ENCODE data around the gene GSS.
A peak's percentile ranks its signal among the peaks of the same experiment; 100 is the strongest.
"Not testable (repeated sequence)": the region's sequence is repeated elsewhere in the genome, so short reads cannot be mapped to it uniquely, and the experiment has no call there.

GSS gene

DNA sequence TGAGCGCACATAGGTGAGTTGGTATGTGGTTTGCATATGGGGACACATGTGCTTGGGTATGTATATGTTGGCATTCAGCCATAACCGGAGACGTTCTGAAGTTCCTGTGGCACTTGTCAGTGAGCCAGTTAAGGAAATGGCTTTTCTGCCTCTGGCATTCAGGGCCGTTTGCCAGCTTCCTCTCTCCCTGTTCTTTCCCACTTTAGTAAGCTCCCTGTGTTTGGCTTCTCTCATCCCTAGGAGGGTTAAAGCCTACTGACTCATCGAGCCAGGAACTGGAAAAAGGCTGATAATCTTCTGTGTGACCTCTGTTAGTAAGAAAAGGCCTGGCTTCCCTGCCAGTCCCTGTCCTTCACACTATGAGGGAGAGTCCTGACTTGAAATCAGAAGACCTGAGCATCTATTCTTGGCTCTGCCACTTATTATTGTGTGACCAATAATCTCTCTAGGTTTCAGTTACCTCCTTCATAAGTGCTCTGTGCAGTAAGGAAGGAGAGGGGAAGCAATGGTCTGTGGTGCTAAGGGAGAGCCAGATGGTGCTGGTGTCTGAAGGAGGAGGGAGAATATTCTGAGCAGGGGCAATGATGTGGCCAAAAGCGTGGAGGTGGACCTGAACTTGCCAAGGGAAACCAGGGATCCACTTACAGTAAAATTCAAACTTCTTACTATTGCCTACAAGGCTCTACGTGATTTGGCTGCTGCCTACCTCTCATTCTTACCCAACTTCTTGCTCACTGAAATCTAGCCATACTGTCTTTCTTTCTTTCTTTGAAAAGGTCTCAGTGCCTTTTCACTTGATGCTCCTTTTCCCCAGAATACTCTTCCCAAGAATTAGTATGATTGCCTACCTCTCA is 47.8 kb downstream of the GSS start:
- DNase-seq (ENCODE audit: low read depth): peak; percentile 77

DNA sequence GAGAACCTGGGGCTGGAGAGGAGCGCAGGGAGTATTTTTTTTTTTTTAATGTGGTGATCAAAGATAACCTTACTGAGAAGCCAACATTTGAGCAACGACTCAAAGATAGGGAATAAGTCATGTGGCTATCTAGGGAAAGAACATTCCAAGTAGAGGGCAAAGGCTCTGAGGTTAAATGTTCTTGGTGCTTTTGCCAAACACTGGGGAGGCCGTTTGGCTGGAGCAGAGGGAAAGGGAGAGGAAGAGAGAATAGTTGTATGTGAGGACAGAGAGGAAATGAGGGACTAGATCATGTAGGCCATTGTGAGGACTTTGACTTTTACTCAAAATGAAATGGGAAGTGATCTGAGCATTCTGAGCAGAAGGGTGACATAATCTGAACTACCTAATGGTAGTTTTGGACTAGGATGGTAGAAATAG is 51.4 kb downstream of the GSS start:
- DNase-seq (ENCODE audit: low read depth): no peak

DNA sequence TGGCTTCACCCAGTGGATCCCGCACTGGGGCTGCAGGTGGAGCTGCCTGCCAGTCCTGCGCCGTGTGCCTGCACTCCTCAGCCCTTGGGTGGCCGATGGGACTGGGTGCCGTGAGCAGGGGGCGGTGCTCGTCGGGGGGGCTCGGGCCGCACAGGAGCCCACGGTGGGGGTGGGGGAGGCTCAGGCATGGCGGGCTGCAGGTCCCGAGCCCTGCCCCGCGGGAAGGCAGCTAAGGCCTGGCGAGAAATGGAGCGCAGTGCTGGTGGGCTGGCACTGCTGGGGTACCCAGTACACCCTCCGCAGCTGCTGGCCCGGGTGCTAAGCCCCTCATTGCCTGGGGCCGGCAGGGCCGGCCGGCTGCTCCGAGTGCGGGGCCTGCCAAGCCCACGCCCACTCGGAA is 56.9 kb downstream of the GSS start:
- DNase-seq (ENCODE audit: low read depth): not testable (repeated sequence)

DNA sequence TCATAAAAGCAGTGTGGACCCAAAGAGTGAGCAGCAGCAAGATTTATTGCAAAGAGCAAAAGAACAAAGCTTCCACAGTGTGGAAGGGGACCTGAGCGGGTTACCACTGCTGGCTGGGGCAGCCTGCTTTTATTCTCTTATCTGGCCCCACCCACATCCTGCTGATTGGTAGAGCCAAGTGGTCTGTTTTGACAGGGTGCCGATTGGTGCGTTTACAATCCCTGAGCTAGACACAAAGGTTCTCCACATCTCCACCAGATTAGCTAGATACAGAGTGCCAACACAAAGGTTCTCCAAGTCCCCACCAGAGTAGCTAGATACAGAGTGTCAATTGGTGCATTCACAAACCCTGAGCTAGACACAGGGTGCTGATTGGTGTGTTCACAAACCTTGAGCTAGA is 57.5 kb downstream of the GSS start:
- DNase-seq (ENCODE audit: low read depth): not testable (repeated sequence)

DNA sequence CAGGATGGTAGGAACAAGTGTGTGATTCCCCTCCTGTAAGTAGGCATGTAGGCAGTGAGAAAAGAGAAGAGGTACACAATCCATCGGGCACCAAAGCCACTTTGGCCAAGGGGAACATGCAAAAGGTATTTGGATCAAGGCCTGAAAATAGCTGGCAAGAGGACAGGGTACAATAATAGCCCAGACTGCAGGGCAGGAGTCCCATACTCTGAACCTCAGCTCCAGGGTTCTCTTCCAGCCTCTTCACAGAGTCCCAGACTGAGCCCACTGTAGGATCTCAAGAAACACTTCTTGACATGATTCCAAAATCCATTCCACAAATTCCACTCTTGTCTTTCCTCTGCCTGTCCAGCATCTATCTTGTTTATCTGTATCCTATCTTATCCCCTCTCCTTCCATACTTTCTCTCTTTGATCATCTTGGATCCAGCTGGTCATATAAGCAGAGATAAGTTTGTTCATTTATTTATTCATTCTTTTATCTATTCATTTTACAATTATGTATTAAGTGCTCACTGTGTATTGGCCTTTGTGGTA is 59.5 kb downstream of the GSS start:
- no peak for DNase-seq (ENCODE audit: low read depth)

DNA sequence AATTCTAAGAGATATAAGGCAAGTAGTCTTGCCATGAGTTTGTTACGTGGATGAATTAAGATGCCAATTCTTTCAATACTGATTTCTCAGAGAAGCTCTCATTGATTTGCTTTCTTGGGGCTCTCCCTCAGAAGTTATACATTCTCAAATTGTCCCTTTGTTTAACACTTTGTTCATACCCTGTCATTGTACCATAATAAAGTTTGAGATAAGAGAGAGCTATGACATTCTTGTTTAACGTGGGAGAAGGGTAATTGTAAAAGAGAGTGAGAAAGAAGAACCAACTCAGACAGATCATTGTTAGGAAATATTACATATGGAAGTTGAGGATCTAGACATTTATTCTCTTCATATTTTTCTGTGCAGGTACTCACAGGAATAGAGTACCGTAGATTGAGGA is 60.1 kb downstream of the GSS start:
- DNase-seq (ENCODE audit: low read depth): no peak

DNA sequence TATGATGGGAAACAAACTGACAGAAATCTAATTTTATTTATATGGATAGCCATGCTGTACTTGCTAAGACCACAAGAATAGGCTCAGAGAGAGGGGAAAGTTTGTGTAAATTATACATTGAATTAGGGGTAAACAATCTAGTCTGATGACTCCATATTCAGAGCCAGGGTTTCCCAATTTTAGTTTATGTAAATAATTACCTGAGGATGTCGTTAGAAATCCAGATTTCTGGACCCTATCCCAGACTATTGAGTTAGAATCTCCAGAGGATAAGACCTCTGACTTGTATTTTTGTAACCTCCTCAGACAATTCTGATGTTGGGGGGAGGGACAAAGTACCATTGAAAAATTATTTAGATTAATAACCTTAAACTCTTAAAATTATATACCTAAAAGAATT is 60.9 kb downstream of the GSS start:
- no peak for DNase-seq (ENCODE audit: low read depth)

DNA sequence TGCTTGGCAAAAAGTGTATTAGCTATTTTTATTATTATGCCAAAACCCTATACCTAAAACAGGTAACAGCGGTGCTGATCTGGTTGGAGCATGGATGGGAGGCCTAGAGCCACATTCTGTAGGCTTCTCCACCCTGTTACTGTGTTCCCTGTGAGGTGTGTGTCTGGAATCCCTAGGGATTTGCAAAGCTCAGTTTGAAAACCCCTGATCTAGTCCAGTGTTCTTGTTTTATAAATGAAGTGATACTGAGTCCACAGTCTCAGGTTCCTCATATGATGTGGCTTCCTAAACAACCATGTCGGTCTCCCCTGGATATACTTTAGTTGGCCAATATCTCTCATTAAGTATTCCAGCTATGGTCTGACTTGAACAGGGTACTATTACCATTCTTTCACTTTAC is 62.9 kb downstream of the GSS start:
- DNase-seq (ENCODE audit: low read depth): no peak

DNA sequence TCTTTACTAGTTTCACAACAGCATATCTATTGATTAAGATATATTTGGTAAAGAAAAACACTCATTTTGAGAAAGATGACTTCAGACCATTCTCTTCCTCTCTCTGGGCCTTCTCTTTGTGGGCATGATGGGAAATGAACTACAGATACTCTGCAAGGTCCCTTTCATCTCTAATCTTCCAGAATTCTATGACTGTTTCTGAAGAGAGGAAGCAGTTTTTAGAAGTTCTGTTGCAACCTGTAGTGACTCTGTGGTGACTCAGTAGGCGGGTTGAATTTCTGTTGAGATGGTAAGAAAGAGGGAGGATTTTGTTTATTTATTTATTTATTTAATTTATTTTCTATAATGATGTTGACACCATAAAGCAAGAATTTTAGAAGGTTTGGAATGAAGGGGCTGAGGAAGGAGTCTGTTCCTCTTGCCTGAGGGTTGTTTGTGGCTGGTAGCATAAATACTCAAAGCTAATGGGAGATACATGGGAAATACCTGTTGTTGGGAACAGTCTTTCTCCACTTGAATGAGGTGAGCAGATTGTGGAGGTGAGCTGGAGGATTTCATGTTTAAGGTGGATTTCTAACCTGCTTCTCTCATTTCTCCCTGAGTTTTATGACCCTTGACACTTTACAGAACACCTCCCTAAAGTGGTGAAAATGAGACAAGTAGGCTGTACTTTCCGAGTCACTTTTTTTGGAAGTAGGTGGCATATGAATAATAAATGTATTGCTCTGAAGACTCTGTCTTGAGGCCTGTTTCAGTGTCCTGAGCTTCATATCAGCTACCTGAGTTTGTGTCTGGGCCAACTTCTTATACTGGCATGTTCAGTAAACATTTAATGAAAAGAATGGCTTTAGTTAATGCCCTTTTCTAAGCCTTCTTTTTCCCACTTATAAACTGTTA is 64.2 kb downstream of the GSS start:
- peak; percentile 48 for DNase-seq (ENCODE audit: low read depth)

DNA sequence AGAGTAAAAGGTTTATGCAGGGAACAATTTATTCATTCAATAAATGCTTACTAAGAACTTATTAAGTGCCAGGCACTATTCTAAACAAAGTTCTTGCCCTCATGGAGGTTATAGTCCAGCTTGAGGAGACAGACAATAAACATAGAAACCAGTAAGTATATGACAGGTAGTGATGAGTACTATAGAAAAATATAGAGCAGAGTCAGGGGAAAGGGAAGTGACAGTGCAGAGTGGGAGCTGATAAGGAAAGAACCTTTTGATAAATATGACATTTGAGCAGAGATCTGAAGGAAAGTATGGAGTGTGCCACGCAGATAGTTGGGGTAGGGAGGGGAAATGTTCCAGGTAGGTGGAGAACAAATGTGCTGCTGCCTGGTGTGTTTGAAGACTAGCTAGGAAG is 67.1 kb downstream of the GSS start:
- no peak for DNase-seq (ENCODE audit: low read depth)

DNA sequence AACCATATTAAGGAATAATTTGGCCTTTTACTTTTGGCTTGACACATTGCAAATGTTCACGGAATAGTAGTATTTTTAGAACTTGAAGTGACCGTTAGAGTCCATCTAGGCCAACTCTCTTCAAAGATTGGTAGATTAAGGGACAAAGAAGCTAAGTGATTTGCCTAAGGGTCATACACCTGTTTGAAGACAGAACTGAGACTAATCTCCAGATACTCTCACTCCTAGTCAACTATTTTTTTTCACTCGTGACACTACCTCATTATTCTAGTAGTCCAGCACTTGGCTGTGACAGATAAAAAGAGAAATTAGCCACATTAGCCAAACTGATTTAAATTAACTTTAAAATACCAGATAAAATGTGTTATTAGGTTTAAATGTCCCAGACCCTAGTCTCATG is 68.6 kb downstream of the GSS start:
- no peak for DNase-seq (ENCODE audit: low read depth)

DNA sequence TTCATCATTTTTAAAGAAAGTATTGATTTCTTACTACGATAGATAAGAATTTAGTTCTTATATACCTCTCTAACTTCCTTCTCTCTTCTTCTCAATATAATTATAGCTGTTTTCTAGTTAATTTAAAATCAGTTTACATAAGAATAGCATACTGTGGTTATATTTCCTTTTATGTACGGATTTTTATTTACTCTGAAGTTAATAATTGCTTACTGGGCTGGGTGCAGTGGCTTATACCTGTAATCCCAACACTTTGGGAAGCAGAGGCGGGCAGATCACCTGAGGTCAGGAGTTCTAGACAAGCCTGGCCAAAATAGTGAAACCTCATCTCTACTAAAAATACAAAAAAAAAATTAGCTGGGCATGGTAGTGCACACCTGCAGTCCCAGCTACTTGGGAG is 69.5 kb downstream of the GSS start:
- DNase-seq (ENCODE audit: low read depth): no peak

DNA sequence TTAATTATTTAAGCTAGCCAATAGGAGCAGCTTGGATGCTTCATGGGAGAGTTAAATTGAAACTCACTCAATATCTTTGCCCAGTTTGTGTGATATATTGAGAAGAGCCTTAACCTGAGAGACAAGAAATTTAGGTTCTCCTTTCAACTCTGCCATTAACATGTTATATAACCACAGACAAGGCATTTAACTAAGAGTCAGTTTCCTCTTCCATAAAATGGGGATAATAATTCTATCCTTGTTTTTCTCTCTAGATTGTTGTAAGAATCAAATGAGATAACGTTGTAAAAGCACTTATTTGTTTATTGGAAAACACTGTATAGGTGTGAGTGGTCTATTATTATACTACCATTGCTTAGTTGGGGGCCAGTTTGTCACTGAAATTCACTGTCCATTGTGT is 71.3 kb downstream of the GSS start:
- no peak for DNase-seq (ENCODE audit: low read depth)

DNA sequence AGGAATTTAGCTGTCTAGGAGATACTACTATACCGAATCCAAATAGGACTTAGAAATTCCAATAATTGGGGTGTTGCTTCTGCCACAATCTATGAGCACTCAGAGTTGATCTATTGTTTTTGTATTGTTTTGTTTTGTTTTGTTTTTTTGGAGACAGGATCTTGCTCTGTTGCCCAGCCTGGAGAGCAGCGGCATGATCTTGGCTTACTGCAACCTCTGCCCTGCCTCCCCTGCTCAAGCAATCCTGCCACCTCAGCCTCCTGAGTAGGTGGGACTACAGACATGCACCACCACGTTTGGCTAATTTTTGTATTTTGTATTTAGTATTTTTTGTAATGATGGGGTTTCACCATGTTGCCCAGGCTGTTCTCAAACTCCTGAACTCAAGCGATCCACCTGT is 71.8 kb downstream of the GSS start:
- no peak for DNase-seq (ENCODE audit: low read depth)

DNA sequence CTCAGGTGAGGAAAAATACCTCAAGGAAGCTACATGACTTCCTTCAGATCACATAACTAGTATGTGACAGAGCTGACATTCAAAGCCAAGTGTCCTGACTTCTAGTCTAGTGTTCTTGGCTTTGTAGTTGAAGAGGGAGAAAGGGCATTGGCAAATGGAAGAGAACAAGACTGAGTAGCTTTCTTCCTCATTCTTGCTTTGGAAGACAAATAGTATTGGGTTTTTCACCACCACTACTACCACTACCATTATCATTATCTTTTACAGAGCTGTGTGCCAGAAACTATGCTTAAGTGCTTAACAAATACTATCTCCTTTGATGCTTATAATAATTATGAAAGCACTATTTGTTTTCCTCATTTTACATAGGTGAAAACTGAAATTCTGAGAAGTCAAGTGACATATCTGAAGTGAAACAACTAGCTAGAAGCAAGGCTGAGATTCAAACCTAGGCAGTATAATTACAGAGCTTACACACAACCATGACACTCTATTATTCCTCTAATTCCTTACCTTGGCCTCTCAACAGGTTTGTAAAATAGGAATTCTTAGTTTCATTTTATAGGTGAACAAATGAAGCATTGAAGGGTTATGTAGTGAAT is 72.4 kb downstream of the GSS start:
- DNase-seq (ENCODE audit: low read depth): no peak

DNA sequence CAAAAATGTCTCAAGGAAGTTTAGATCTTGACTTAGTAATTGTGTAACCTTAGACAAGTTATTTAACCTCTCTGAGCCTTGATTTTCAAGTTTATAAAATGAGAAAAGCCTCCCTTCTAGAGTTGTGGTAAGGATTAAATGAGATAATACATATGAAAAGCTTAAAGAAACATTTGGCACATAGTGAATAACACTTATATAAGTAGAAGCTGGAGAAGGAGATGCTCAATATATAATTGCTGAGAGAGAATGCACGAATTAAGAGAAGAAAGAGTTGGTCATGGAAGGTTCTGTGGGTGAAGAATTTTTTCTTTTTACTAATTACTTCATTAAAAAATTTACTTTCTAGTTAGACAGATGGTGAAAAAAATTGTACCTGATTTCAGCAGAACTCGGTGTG is 73.9 kb downstream of the GSS start:
- DNase-seq (ENCODE audit: low read depth): no peak

DNA sequence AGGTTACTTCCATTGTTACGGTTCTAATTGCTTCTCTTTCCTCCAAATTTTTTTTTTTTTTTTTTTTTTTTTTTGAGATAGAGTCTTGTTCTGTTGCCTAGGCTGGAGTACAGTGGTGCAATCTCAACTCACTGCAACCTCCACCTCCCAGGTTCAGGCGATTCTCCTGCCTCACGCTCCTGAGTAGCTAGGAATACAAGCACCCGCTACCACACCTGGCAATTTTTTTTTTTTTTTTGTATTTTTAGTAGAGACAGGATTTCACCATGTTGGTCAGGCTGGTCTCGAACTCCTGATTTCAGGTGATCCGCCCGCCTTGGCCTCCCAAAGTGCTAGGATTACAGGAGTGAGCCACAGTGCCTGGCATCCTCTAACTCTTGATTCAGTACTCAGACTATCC is 74.6 kb downstream of the GSS start:
- DNase-seq (ENCODE audit: low read depth): not testable (repeated sequence)

DNA sequence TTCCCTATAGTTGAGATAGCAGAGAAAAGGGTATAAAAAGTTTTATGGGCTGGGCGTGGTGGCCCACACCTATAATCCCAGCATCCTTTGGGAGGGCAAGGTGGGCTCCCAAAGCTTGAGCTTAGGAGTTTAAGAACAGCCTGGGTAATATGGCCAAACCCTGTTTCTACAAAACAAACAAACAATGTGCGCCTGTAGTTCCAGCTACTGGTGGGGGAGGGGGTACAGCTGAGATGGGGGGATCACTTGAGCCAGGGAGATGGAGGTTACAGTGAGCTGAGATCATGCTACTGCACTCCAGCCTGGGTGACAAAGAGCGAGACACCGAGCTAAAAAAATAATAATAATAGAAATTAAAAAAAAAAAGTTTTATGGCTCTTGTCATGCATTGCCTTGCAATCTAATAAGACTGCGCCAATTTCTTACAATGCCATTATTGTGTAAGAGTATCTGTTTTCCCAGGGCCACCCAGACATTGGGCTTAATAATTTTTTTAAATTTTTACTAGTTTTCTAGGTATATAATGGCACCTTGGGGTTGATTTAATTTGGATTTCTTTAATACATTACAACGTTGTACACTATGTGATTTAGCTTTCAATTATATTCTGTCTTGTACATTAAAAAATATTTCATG is 75.3 kb downstream of the GSS start:
- no peak for DNase-seq (ENCODE audit: low read depth)
